ENCODE measurements around the gene ST3GAL3.

- TF ChIP-seq CTCF (IDR thresholded peaks at IDR 0.05), result no peak
- no peak for TF ChIP-seq POLR2A (IDR thresholded peaks at IDR 0.05)
Observed at GRCh38 chr1:43750083-43750482, 42.7 kb downstream of the ST3GAL3 start.

Measured in testis (tissue), 2 donors.